Measurements from ENCODE around the gene MLST8.
A peak's percentile ranks its signal among the peaks of the same experiment; 100 is the strongest.
"Not testable (repeated sequence)": the region's sequence is repeated elsewhere in the genome, so short reads cannot be mapped to it uniquely, and the experiment has no call there.

Gene MLST8

GRCh38 chr16:2233872-2234812, 28.9 kb downstream of the MLST8 start:
- no peak for DNase-seq

DNA sequence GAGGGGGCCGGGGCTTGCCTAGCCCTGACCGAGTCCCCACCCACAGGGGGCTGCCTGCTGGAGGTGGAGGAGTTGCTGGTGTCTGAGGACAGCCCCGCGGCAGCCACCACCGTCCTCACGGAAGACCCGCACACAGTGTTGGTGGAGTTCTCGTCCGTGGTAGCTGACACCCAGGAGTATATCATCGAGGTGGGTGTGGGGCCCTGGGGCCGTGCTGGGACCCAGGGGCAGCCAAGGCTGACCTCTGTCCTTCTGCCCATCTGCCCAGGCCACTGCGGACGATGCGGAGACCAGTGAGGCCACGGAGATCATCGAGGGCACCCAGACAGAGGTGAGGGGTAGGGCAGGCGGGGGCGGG, 29.5 kb downstream of the MLST8 start:
- DNase-seq: no peak

- no peak for DNase-seq
These were observed 30.0 kb downstream of the MLST8 start for GRCh38 chr16:2235234-2235651.

DNA sequence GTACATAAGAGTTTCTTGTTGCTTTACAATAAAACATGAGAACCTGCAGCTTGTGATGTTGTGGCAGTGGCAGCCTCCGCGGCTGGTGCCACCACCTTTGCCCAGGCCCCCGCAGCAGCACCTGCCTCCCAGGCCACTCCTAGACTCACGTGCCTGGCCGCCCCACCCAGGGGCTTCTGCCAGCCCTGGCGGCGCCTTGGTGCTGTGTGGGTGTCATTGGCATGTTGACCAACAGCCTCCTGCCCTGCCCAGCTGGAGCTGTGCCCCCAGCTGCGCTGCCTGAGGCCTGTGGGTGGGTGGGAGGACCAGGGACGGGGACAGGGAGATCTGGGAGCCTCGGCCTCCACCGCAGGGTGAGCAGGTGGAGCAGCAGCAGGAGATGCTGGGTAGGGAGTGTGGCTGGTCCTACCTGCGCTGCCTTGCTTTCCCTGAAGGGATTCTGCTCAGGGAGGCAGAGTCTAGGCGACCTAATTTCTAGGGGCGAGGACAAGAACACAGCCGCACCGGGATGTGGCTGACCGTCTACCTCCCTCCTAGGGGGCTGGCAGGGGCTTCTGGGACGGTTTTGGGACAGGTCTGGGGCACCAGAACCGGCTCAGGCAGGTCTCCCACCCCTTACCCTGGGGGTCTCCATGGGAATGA, 30.6 kb downstream of the MLST8 start:
- no peak for DNase-seq

DNA sequence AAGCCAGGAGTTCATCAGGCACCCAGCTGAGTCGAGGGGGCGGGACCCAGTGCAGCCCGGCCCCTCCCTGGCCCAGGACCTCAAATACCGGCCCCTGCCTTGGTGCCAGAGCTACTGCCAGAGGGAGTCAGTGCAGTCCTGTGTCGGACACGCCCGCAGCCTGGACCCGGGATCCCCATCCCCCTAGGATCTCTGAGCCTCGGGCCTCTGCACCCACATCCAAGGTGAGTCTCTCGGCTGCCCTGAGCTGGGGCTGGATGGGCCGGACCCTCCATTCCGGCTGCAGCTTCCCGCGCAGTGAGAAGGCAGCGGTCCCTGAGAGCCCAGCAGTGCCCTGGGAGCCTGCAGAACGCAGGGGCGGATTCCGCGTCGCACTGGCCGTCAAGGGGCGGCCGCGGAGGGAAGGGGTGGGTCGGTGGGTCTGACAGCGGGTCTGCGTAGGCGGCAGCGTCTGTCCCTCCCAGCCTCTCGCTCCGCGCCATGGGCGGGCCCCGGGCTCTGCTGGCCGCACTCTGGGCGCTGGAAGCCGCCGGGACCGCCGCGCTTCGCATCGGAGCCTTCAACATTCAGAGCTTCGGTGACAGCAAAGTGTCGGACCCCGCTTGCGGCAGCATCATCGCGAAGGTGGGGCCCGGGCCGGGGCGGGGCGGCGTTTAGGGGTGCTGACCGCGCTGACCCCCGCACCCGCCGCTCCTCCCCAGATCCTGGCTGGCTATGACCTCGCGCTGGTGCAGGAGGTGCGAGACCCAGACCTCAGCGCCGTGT, 31.3 kb downstream of the MLST8 start, which contains the start of gene DNASE1L2:
TSS of gene DNASE1L2 (plus strand) at position 108 of the 765 bp plus-strand sequence. CDS start at position 481, 373 bp downstream.
- peak; percentile 64 for DNase-seq

- no peak for DNase-seq
These were observed 31.8 kb downstream of the MLST8 start for GRCh38 chr16:2237102-2237482.

DNA sequence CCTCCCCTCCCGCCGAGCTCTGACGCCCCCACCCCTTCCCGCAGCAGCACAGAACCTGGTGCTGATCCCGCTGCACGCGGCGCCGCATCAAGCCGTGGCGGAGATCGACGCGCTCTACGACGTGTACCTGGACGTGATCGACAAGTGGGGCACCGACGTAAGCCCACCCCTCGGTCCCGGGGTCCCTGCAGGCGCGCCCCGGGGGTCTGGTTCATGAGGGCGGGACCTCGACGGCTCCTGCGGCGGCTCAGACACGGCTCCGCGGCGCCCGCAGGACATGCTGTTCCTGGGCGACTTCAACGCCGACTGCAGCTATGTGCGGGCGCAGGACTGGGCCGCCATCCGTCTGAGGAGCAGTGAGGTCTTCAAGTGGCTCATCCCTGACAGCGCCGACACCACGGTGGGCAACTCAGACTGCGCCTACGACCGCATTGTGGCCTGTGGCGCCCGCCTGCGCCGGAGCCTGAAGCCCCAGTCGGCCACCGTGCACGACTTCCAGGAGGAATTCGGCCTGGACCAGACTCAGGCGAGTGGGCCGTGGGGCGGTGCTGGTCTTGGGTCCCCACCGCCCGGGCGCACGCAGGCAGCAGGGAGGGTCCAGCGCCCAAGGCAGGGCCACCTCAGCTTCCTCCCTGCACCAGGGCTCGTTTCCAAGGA, 32.4 kb downstream of the MLST8 start:
- peak; percentile 52 for DNase-seq

DNA sequence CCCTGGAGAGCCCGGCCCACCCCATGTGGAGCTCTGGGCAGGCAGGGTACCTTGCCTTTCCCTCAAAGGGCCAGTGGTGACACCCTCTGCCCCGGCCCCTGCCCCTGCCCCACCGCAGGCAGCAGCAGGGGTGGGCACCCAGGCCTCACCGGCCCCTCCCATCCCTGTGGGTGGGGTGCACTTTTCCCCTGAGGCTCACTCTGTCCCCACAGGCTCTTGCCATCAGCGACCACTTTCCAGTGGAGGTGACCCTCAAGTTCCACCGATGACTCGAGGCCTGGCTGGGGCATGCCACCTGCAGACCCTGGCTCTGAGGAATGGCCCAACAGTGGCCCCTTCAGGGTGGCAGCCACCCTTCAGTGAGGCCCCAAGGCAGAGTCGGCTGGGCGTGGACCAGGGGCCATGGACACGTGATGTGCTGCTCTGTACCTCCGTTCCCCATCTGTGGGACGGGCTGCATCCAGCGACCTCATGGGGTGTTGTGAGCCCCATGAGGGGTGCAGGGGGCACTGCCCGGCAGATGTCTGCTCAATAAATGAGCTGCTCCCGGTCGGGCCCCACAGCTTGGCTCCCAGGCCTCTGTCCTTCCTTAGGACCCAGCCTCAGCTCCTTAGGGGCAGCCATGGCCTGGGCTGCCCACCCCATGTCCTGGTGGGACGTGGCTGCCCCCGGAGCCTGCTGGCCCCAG, 33.0 kb downstream of the MLST8 start:
- no peak for DNase-seq

DNA sequence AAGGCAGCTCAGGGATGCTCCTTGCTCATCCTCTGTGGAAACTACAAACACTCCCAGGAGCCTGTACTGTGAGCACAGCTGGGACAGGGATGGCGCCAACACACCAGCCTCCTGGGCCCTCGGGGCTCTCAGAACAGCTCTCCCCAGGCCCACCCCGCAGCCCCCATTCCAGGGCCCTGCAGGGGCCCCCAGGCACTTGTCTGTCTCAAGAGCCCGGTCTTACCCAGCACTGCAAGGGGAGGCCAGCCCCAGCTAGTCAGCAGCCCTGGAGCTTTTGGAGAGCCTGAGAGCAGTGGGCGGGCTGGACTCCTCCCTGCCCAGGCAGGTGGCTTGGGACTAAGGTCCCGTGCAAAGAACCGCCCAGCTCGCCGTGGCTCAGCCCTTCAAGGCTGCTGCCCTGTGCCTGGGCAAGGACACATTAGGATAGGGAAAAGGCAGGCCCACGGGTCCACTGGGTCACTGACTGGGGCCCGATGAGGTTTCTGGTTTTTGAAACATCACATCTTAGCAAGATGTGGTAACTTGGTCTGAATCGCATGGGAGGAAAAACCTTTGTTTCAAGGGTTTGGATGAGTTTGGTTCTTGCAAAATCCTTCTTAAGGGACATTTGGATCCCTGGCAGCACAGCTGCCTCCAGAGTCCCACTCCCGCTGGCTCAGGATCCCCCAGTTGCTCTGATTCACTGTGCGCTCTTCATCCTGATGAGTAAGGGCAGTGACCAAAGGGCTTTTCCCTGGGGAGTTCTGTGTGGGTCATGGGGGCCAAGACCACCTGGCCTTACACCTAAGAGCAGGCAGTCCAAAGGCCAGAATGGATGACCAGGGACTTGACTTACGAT, 33.8 kb downstream of the MLST8 start:
- no peak for DNase-seq

DNA sequence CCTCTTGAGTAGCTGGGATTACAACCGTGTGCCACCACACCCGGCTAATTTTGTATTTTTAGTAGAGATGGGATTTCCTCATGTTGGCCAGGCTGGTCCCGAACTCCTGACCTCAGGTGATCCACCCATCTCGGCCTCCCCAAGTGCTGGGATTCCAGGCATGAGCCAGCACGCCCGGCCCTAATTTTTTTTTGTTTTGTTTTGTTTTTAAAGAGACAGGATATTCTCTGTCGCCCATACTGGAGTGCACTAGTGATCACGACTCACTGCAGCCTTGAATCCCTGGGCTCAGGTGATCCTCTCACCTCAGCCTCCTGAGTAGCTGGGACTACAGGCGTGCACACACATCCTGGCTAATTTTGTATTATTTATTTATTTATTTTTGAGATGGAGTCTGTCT, 35.1 kb downstream of the MLST8 start:
- not testable (repeated sequence) for DNase-seq

DNA sequence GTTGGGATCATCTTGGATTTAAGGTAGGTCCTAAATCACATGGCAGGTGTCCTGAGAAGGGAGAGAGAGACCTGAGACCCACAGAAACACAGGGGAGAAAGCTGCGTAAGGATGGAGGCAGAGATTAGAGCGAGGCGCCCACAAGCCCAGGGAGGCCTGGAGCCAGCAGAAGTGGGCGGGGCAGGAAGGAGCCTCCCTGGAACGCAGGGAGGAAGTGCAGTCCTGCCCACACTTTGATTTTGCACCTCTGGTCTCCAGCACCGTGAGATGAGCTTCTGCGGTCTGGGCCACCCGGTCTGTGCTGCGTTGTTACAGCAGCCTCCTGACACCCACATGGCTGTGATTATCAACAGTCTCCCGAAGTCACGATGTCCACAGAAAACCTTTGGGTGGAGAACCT, 37.3 kb downstream of the MLST8 start:
- DNase-seq: peak; percentile 36

GRCh38 chr16:2243031-2243528, 37.8 kb downstream of the MLST8 start:
- DNase-seq: peak; percentile 29

DNA sequence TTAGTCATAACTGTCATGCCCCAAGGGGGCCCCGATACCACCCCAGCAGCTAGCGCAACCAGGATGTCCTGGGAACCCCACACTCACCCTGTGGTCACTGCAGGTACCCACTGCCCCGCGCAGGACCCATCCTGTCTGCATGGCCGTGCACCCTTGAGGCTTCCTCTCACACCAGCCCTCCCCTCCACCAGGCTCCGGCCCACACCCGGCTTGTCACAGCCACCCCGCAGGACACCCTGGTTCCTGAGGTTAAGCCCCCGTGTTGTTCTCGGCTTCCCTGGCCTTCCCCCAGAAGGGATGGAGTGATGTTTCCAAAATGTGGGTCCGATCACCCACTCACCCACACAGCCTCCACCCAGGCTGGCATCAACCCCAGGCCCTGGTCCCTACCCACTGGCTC, 38.5 kb downstream of the MLST8 start:
- DNase-seq: no peak

DNA sequence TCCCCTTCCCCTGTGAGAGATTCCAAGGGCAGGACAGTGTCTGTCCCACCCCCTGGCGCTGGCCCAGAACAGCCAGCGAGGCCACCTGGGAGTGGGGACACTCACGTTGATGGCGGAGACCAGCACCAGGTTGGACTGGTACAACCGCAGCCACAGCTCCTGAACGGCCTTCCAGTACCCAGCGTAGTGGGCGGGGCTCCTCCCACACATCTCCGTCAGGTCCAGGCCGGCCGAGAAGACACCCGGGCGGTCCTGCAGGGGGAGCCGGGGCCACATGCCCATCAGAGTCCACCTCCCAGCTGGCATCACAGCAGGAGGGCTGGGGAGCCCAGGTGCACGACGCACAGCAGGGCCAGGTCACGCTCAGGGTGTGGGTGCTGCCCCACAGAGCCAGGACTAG, 39.0 kb downstream of the MLST8 start:
- DNase-seq: peak; percentile 32

DNA sequence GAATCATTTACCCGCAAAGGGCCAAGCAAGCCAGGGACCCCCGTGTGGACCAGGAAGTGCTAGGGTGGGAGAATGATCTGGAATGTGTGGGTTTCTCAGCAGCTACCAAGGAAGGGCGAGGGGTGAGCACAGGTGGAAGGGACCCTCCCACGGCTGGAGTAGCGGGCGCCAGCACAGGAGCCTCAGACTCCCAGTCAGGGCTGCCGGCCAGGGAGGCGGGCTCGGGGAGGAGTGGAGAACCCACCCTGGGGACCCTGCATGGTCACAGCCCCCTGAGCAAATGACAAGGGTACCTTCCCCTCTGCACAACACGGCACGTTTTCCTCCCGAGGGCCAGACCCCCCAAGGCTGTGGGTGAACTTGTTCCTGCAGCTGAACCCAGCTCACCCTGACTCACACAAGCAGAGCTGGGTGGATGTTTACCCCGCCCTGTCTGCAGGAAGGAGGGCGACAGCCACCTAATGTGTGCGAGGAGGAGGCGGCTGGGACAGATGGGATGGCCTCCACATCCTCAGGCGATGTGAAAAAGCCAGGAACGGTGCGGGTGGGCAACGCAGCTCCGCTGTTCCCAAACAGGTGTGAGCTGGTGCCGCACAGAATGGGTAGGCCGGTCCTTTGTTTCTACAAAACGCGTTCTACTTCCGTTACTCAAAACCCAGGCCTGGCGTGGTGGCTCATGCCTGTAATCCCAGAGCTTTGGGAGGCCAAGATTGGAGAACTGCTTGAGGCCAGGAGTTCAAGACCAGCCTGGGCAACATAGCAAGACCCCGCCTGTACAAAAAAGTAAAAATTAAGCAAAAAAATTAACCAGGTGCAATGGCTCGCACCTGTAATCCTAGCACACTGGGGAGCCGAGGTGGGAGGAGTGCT, 39.9 kb downstream of the MLST8 start:
- no peak for DNase-seq

DNA sequence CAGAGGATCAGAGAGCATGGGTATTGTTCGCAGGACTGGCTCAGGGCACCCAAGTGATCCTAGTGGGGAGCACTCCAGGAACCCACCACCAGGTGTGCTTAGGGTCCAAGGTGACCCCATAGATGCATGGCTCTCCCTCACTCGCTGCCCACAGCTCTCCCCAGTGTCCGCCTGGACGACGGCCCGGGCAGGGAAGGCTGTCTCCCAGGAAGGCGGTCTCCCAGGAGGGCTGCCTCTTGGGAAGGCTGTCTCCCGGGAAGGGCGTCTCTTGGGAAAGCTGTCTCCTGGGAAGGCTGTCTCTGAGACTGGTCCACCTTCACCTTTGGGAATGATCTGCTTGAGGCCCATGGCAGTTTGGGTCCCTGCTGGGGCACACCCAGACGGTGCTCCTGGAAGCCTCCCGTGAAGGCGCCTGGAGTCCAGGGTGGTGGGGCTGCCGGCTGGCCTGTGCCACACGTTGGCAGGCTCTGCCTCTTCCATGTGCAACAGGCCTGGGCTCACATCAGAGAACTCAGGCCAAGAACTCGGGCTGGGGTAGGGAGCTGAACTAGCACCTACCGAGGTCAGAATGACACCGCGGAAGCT, 41.1 kb downstream of the MLST8 start:
- DNase-seq: no peak

GRCh38 chr16:2250652-2251295, 45.5 kb downstream of the MLST8 start:
- DNase-seq: peak; percentile 64

GRCh38 chr16:2251296-2252111, 46.2 kb downstream of the MLST8 start, which contains the start of gene ECI1:
ECI1 (minus strand) TSS chr16:2251587; CDS start chr16:2251566, 21 bp downstream.
- DNase-seq: peak; percentile 97

All from NCI-H82 (cell line).